Calu3 (cell line): Measurements from ENCODE around the gene CACNA2D3. TPM values are rescaled to one million over a fixed set of nuclear protein-coding genes. Genes with fewer than 3 reads are reported as not detected.

ENCODE experiments used
- BruUV-seq: library from RNA; stranded (reverse); fragments of 400-500 nt; replicated peaks from 2 replicates; lab custom pipeline; 2021; lab: Mats Ljungman, UMichigan
- CTCF ChIA-PET: fragments of 300-600 bp; sonication (Branson Sonifier 250); formaldehyde crosslinking; loops from one replicate; lab custom pipeline; 2022; ENCODE audit warnings: antibody characterized with exemption; lab: Charles Lee
- DNase-seq: peaks from one replicate; pipeline ENCODE4 v3.0.0; 2022
- H3K27ac Mint-ChIP-seq: one replicate; pipeline ENCODE4 v1.8.0; 2022; ENCODE audit warnings: mixed read lengths; ENCODE audit not compliant: unreplicated experiment
- H3K27me3 Mint-ChIP-seq: one replicate; pipeline ENCODE4 v1.8.0; 2022; ENCODE audit warnings: mixed read lengths; ENCODE audit not compliant: unreplicated experiment
- H3K36me3 Mint-ChIP-seq: one replicate; pipeline ENCODE4 v1.8.0; 2022; ENCODE audit warnings: mild to moderate bottlenecking, moderate library complexity, mixed read lengths; ENCODE audit not compliant: insufficient read depth, unreplicated experiment
- H3K4me1 Mint-ChIP-seq: one replicate; pipeline ENCODE4 v1.8.0; 2022; ENCODE audit warnings: mild to moderate bottlenecking, low read depth, mixed read lengths; ENCODE audit not compliant: unreplicated experiment
- H3K4me3 Mint-ChIP-seq: one replicate; pipeline ENCODE4 v1.8.0; 2022; ENCODE audit warnings: mild to moderate bottlenecking, low read depth, moderate library complexity, mixed read lengths; ENCODE audit not compliant: unreplicated experiment
- H3K9me3 Mint-ChIP-seq: one replicate; pipeline ENCODE4 v1.8.0; 2022; ENCODE audit warnings: low read depth, mixed read lengths; ENCODE audit not compliant: unreplicated experiment
- intact Hi-C: fragments of 100-400 bp; cut with micrococcal nuclease; formaldehyde crosslinking; loops from one replicate; pipeline ENCODE4 v1.10.0; 2022; ENCODE audit not compliant: unreplicated experiment
- total RNA-seq: library from RNA; stranded (reverse); gene quantifications from 2 replicates; pipeline ENCODE4 v1.2.3, GENCODE V29; 2022
- TF ChIP-seq, protein P1 (sequence below): fragments of 200-600 bp; IDR thresholded peaks from one replicate; pipeline ENCODE4 v1.8.0; 2022; ENCODE audit warnings: antibody characterized with exemption; ENCODE audit not compliant: unreplicated experiment

The CACNA2D3 gene
- total RNA-seq, 1 experiment from 2014 or later: not detected

- BruUV-seq: no TSS peak
- no peaks in the 10 kb centered on the region for H3K27me3 Mint-ChIP-seq
These were observed 498.8 kb downstream of the CACNA2D3 start for GRCh38 chr3:54621184-54621583.

GRCh38 chr3:54622678-54623077 is 500.3 kb downstream of the CACNA2D3 start:
- TF ChIP-seq, protein P1, sequence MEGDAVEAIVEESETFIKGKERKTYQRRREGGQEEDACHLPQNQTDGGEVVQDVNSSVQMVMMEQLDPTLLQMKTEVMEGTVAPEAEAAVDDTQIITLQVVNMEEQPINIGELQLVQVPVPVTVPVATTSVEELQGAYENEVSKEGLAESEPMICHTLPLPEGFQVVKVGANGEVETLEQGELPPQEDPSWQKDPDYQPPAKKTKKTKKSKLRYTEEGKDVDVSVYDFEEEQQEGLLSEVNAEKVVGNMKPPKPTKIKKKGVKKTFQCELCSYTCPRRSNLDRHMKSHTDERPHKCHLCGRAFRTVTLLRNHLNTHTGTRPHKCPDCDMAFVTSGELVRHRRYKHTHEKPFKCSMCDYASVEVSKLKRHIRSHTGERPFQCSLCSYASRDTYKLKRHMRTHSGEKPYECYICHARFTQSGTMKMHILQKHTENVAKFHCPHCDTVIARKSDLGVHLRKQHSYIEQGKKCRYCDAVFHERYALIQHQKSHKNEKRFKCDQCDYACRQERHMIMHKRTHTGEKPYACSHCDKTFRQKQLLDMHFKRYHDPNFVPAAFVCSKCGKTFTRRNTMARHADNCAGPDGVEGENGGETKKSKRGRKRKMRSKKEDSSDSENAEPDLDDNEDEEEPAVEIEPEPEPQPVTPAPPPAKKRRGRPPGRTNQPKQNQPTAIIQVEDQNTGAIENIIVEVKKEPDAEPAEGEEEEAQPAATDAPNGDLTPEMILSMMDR: no peak
- Mint-ChIP-seq H3K27me3 (no peaks in the 10 kb centered on the region), H3K27ac (no peak overlapping the region), H3K4me3 (no peak overlapping the region), H3K9me3 (peaks cover 8% of the 10 kb centered on the region), H3K4me1 (no peaks in the 10 kb centered on the region), H3K36me3 (no peaks in the 10 kb centered on the region)
- intact Hi-C loops: no loop called here
- BruUV-seq: no TSS peak
- CTCF ChIA-PET: no interaction called here
- no peak for DNase-seq

More at GRCh38 chr3:54621184-54621583, 498.8 kb downstream of the CACNA2D3 start:
- DNase-seq: no peak
- TF ChIP-seq, protein P1: no peak
- Mint-ChIP-seq H3K9me3 (peaks cover 4% of the 10 kb centered on the region), H3K4me1 (no peaks in the 10 kb centered on the region), H3K4me3 (no peak overlapping the region), H3K36me3 (no peaks in the 10 kb centered on the region), H3K27ac (no peak overlapping the region)
- CTCF ChIA-PET: no interaction called here
- intact Hi-C loops: no loop called here

DNA sequence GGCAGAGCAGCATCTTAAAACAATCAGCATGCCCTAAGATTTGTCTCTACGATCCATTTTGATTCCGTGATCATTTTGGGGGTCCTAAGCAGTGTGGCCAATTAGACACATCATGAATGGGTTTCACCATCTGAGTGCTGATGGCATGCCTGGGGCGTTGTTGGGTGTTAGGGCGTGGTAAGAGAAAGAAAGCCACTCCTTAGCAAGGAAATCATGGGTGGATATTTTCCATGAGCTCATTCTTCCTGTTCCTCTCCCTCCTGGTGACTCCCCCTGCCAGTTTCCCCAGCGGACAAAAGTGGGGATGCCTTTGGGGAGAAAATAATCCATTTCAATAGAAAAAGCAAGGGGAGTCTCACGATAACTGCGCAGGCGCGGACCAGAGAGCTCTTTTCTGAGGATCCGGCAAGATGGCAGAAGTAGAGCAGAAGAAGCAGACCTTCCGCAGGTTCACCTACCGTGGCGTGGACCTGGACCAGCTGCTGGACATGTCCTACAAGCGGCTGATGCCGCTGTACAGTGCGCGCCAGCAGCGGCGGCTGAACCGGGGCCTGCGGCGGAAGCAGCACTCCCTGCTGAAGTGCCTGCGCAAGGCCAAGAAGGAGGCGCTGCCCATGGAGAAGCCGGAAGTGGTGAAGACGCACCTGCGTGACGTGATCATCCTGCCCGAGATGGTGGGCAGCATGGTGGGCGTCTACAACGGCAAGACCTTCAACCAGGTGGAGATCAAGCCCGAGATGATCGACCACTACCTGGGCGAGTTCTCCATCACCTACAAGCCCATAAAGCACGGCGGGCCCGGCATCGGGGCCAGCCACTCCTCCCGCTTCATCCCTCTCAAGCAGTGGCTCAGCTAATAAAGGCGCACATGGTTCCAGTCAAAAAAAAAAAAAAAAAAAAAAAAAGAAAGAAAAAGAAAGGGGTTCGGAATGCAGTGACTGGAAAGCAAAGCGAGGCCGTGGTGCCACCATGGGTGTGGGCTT is 503.7 kb downstream of the CACNA2D3 start:
- no peaks in the 10 kb centered on the region for H3K27me3 Mint-ChIP-seq
- TF ChIP-seq, protein P1: no peak
- peaks cover 8% of the 10 kb centered on the region for H3K9me3 Mint-ChIP-seq
- no peak for DNase-seq
- intact Hi-C loops: no loop called here
- H3K4me1 Mint-ChIP-seq: no peaks in the 10 kb centered on the region
- H3K36me3 Mint-ChIP-seq: no peaks in the 10 kb centered on the region
- CTCF ChIA-PET: no interaction called here
- H3K27ac Mint-ChIP-seq: no peak overlapping the region
- H3K4me3 Mint-ChIP-seq: no peak overlapping the region
- BruUV-seq: no TSS peak

GRCh38 chr3:54628888-54629441 is 506.6 kb downstream of the CACNA2D3 start:
- Mint-ChIP-seq H3K9me3 (peaks cover 4% of the 10 kb centered on the region), H3K27ac (no peak overlapping the region), H3K4me1 (no peaks in the 10 kb centered on the region), H3K4me3 (no peak overlapping the region), H3K36me3 (no peaks in the 10 kb centered on the region), H3K27me3 (no peaks in the 10 kb centered on the region)
- intact Hi-C loops: no loop called here
- CTCF ChIA-PET: no interaction called here
- TF ChIP-seq, protein P1: no peak
- DNase-seq: no peak
- BruUV-seq: no TSS peak
